Measurements from ENCODE around the gene TMEM198. TPM values are rescaled to one million over a fixed set of nuclear protein-coding genes. Genes with fewer than 3 reads are reported as not detected.
A peak's percentile ranks its signal among the peaks of the same experiment; 100 is the strongest.

TMEM198 gene
- total RNA-seq, 1 donor from 2014 or later = 6.1 TPM

DNA sequence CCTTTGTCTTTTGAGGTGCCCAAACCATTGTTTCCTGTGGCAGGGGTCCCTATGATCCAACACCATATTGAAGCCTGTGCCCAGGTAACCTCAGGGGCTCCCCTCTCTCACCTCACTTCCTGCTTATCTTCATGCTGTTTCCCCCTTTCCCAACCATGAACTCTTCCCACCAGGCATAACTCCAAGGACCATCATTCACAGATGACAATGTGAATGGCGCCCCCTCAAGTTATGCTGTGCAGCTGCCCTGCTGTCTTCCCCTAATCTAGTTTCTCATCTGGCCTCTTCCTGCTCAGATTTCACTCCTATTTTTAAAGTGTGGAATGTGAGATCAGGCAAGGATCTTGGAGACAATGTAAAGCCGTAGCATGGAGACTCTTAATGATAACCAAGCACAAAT lies 43.7 kb upstream of the TMEM198 start:
- Mint-ChIP-seq H3K4me1 (ENCODE audit: low read depth) (peaks cover 54% of the 10 kb centered on the region), H3K4me3 (ENCODE audit: unreplicated experiment) (peak overlapping the region; percentile 88), H3K9me3 (ENCODE audit: low read depth) (no peaks in the 10 kb centered on the region), H3K36me3 (ENCODE audit: low read depth) (peaks cover 12% of the 10 kb centered on the region), H3K27ac (ENCODE audit: unreplicated experiment) (peak overlapping the region; percentile 82), H3K27me3 (ENCODE audit: low read depth) (no peaks in the 10 kb centered on the region)
- DNase-seq (ENCODE audit: low spot score) = no peak
- TF ChIP-seq, protein P1, sequence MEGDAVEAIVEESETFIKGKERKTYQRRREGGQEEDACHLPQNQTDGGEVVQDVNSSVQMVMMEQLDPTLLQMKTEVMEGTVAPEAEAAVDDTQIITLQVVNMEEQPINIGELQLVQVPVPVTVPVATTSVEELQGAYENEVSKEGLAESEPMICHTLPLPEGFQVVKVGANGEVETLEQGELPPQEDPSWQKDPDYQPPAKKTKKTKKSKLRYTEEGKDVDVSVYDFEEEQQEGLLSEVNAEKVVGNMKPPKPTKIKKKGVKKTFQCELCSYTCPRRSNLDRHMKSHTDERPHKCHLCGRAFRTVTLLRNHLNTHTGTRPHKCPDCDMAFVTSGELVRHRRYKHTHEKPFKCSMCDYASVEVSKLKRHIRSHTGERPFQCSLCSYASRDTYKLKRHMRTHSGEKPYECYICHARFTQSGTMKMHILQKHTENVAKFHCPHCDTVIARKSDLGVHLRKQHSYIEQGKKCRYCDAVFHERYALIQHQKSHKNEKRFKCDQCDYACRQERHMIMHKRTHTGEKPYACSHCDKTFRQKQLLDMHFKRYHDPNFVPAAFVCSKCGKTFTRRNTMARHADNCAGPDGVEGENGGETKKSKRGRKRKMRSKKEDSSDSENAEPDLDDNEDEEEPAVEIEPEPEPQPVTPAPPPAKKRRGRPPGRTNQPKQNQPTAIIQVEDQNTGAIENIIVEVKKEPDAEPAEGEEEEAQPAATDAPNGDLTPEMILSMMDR (IDR thresholded peaks at IDR 0.05) = peak; percentile 69

DNA sequence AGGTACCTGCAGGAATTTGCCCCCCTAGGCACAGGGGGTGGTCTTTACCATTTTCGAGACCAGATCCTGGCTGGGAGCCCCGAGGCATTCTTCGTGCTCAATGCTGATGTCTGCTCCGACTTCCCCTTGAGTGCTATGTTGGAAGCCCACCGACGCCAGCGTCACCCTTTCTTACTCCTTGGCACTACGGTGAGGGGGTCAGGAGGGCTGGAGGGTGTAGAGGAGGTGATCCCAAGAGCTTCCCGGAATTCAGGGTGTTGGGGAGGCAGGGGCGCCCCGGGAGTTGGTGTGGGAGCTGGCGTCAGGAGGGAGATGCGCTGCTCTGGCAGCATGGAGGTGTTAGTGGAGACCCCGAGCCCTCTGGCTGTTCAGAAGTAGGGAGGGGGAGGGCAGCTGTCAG lies 42.0 kb upstream of the TMEM198 start:
- DNase-seq (ENCODE audit: low spot score) = no peak
- Mint-ChIP-seq H3K27me3 (ENCODE audit: low read depth) (no peaks in the 10 kb centered on the region), H3K36me3 (ENCODE audit: low read depth) (peaks cover 15% of the 10 kb centered on the region), H3K4me1 (ENCODE audit: low read depth) (peaks cover 38% of the 10 kb centered on the region), H3K4me3 (ENCODE audit: unreplicated experiment) (no peak overlapping the region), H3K27ac (ENCODE audit: unreplicated experiment) (no peak overlapping the region), H3K9me3 (ENCODE audit: low read depth) (no peaks in the 10 kb centered on the region)
- TF ChIP-seq, protein P1 (IDR thresholded peaks at IDR 0.05) = no peak

DNA sequence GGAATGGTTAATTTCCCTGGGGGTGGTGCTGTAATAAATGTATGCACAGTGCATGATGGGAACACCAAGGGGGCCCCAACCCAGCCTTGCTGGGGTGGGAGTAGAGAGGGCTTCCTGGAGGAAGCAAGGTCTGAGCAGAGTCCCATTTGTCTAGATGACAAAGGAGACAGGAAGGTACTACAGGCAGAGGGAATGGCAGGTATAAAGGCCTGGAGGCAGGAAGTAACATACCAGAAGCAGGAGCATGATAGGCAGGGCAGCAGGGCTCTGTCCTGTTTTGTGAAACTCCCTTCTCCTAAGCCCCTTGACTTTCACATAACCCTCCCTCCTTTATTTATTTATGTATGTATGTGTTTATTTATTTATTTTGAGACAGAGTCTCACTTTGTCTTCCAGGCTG lies 41.2 kb upstream of the TMEM198 start:
- Mint-ChIP-seq H3K4me3 (ENCODE audit: unreplicated experiment) (no peak overlapping the region), H3K9me3 (ENCODE audit: low read depth) (no peaks in the 10 kb centered on the region), H3K27me3 (ENCODE audit: low read depth) (no peaks in the 10 kb centered on the region), H3K27ac (ENCODE audit: unreplicated experiment) (no peak overlapping the region), H3K36me3 (ENCODE audit: low read depth) (peaks cover 15% of the 10 kb centered on the region), H3K4me1 (ENCODE audit: low read depth) (peaks cover 35% of the 10 kb centered on the region)
- TF ChIP-seq, protein P1 (IDR thresholded peaks at IDR 0.05) = no peak
- no peak for DNase-seq (ENCODE audit: low spot score)

DNA sequence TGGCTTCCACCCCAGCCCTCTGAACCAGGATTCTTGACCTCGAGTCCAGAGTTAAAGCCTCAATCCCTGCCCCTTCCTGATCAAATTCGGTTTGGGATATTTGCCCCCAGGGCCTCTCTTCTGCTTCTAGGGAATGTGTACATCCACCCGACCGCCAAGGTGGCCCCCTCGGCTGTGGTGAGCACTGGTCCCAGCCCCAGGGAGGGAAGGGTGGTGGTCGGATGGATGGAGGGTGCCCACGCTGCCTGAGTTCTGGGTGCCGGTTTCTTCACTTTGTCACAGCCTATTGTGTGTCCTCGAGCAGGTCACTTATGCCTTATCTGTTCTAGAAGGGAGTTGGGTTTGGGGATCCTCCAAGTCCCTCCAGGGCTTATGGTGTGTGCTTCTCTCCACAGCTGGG lies 38.2 kb upstream of the TMEM198 start:
- no peak for DNase-seq (ENCODE audit: low spot score)
- Mint-ChIP-seq H3K9me3 (ENCODE audit: low read depth) (no peaks in the 10 kb centered on the region), H3K27ac (ENCODE audit: unreplicated experiment) (no peak overlapping the region), H3K36me3 (ENCODE audit: low read depth) (peaks cover 15% of the 10 kb centered on the region), H3K4me3 (ENCODE audit: unreplicated experiment) (no peak overlapping the region), H3K4me1 (ENCODE audit: low read depth) (peaks cover 22% of the 10 kb centered on the region), H3K27me3 (ENCODE audit: low read depth) (peaks cover 5% of the 10 kb centered on the region)
- TF ChIP-seq, protein P1 (IDR thresholded peaks at IDR 0.05) = no peak

DNA sequence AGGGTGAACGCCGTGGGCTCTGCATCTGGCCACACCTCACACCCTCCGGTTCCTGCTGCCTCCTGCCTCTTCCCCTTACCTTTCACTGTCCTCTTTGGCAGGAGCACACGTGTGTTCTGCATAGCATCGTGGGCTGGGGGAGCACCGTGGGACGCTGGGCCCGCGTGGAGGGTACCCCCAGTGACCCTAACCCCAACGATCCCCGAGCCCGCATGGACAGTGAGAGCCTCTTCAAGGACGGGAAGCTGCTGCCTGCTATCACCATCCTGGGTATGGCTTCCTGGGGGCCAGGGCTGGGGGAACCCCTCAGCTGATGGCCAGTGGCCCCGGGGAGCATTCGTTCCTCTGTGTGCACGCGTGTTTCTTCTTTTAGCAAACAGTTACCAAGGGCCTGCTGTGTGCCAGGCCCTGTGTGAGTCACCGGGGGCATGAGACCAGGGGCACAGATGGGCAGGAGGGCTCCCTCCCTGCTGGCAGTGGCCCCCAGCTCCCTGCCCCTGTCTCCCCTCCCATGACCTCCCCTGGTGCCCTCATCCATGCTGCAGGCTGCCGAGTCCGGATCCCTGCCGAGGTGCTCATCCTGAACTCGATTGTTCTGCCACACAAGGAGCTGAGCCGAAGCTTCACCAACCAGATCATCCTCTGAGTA lies 37.6 kb upstream of the TMEM198 start:
- peaks cover 16% of the 10 kb centered on the region for H3K4me1 Mint-ChIP-seq (ENCODE audit: low read depth)
- DNase-seq (ENCODE audit: low spot score) = no peak
- H3K9me3 Mint-ChIP-seq (ENCODE audit: low read depth) = no peaks in the 10 kb centered on the region
- no peak overlapping the region for H3K27ac Mint-ChIP-seq (ENCODE audit: unreplicated experiment)
- H3K36me3 Mint-ChIP-seq (ENCODE audit: low read depth) = peaks cover 15% of the 10 kb centered on the region
- TF ChIP-seq, protein P1 (IDR thresholded peaks at IDR 0.05) = no peak
- no peak overlapping the region for H3K4me3 Mint-ChIP-seq (ENCODE audit: unreplicated experiment)
- H3K27me3 Mint-ChIP-seq (ENCODE audit: low read depth) = peaks cover 10% of the 10 kb centered on the region
